Measurements from ENCODE around the gene AMY1C.
A peak's percentile ranks its signal among the peaks of the same experiment; 100 is the strongest.
"Not testable (repeated sequence)": the region's sequence is repeated elsewhere in the genome, so short reads cannot be mapped to it uniquely, and the experiment has no call there.

AMY1C gene

DNA sequence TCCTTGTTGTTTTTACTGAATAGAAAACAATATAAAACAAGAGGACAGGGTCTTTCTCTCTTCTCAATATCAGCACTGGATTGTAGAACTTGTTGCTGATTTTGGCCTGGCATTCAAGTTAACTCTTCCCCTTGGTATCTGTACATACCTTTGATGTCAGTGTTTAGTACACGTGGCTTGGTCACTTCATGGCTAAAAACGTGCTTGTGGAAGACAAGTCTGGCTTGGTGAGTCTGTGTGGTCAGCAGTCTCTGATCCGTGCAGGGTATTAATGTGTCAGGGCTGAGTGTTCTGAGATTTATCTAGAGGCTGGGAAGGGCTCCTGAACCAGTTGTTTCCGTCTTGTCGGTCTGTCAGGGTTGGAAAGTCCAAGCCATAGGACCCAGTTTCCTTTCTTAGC is at the start of gene AMY1C:
AMY1C (plus strand) TSS at position 301 of the 400 bp plus-strand sequence. CDS start 572 bp downstream, outside the sequence.
- not testable (repeated sequence) for DNase-seq

DNA sequence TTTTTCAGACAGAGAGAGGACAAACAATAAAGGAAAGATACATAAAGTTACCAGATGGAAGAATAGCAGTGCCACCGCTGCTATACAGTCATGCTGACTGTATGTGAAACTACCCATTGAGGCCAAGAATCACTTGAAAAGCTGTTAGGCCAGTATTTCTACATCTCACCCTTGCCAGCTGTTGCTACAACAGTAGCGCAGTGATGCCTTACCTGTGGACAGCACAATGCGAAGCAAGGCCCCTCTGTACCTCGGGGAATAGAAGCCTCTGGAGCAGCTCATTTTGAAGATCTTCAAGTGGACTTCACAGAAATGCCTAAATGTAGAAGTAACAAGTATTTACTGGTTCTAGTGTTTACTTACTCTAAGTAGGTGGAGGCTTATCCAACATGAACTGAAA is 49.0 kb upstream of the AMY1C start:
- DNase-seq, result not testable (repeated sequence)

DNA sequence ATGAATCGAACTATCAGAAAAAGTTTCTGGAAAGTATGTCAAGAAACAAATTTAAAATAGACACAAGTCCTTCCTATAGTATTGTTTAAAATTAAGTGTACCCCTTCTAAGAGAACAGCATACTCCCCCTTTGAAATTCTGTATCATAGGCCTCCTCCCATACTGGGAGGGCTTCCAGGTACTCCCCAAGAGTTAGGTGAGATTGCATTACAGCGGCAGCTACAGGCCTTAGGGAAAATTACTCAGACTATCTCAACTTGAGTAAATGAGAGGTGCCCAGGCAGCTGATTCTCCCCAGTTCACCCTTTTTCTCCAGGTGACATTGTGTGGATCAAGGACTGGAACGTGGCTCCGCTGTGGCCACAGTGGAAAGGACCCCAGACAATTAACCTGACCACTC is 48.4 kb upstream of the AMY1C start:
- DNase-seq, result not testable (repeated sequence)

- DNase-seq, result not testable (repeated sequence)
Measured at GRCh38 chr1:103707670-103708069, 42.0 kb upstream of the AMY1C start.

DNA sequence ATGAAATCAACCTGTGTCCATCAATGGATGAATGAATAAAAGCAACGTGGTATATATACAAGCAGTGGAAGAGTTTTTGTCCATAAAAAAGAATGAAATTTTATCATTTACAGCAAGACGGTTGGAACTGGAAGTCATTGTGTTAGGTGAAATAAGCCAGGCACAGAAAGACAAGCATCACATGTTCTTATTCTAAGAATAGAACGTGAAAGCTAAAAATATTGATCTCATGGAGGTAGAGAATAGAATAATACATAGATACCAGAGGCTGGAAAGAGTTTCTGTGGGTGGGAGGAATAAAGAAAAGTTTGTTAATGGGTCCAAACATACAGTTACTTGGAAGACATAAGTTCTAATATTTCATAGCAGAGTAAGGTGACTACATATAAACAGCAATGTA is 39.3 kb upstream of the AMY1C start:
- not testable (repeated sequence) for DNase-seq

- not testable (repeated sequence) for DNase-seq
Measured at GRCh38 chr1:103717404-103717803, 32.3 kb upstream of the AMY1C start.

DNA sequence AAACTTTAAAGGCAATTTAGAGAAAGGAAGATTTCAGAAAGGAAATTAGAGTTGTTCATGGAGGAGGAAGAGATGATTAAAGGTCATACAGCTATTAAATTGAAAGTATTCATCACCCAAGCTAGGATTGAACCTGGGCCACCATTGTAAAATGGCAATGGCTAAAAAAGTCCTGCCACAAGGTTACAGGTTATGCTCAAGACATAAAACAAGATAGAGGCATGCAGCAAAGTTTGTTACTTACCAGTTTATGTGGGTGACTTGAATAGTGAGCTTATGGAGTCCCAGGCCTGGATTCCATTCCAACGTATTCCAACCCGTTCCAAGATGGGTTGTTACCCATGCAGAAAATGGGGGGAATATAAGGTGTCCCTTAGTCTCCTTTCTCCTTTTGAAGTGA is 28.2 kb upstream of the AMY1C start:
- DNase-seq, result not testable (repeated sequence)

DNA sequence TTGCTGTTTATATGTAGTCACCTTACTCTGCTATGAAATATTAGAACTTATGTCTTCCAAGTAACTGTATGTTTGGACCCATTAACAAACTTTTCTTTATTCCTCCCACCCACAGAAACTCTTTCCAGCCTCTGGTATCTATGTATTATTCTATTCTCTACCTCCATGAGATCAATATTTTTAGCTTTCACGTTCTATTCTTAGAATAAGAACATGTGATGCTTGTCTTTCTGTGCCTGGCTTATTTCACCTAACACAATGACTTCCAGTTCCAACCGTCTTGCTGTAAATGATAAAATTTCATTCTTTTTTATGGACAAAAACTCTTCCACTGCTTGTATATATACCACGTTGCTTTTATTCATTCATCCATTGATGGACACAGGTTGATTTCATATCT is 14.4 kb upstream of the AMY1C start:
- not testable (repeated sequence) for DNase-seq

GRCh38 chr1:103738031-103738430 is 11.7 kb upstream of the AMY1C start:
- DNase-seq, result not testable (repeated sequence)

- not testable (repeated sequence) for DNase-seq
Measured at GRCh38 chr1:103744449-103744848, 5.2 kb upstream of the AMY1C start.

- not testable (repeated sequence) for DNase-seq
Measured at GRCh38 chr1:103745040-103745439, 4.7 kb upstream of the AMY1C start.

- not testable (repeated sequence) for DNase-seq
Measured at GRCh38 chr1:103748273-103748672, 1.4 kb upstream of the AMY1C start.

DNA sequence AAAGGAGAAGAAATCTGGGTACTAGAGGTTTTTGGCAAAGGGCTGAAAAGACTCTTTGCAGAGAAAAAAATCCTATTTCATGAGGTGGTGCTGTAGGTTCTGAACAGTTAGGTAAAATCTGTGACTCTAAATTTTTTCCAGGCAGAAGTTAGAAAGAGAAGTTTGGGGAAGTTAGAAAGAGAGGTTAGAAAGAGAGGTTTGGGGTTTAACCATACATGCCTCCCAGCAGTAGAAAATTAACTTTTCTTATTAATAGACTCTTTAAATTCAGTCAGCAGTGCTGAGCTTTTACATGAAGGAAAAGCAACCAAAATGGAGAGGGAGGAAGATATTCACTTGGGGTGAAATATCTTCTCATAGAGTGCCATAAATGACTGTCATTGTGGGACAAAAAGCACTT is 12.2 kb downstream of the AMY1C start:
- DNase-seq, result no peak

GRCh38 chr1:103779932-103780331 is 30.2 kb downstream of the AMY1C start:
- no peak for DNase-seq

- no peak for DNase-seq
Measured at GRCh38 chr1:103783944-103784377, 34.3 kb downstream of the AMY1C start.

GRCh38 chr1:103788377-103788776 is 38.7 kb downstream of the AMY1C start:
- DNase-seq, result peak; percentile 5

DNA sequence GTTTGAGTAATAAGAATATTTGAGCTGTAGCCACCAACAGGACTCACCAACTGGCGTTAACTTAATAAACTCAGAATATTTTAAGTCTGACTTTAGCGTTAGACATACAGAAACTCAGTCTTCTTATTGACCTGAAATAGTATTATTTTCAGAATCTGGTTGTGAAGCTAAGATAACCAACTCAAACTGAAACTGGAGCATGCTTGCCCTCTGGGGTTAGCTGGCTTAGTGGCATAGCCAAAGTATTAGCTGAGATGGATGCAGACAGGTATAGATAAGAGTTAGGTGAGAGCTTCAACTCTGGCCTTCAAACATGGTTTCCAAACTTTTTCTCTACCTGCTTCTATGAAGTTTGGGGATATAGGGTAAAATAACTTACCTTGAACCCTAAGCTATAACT is 40.5 kb downstream of the AMY1C start:
- no peak for DNase-seq

Measured in fibroblast of skin of right biceps (primary cell).